Measurements from ENCODE around the gene CAMTA1.

CAMTA1 gene

DNA sequence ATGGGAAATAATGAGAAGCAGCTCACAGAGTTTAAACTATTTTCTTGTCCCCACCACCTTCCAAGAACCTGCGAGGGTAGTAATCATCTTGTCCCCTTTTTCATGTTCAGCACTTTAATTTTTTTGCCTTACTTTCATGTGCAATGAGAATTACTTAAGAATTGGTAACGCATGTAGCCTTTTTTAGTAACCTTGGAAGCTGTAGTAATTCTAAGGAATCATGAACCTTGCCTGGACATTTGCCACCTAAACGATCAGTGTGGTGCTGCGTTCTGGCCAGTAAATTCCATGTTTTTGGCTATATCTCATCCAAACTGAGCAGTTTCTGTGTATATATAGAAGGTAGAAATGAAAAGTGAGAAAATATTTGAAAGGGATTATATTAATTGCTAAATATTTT, 981.9 kb downstream of the CAMTA1 start:
- Histone ChIP-seq H4K20me1 (ENCODE audit: low read depth, low read length) (no peaks in the 10 kb centered on the region), H3K36me3 (ENCODE audit: low read length) (no peaks in the 10 kb centered on the region), H3K27ac (ENCODE audit: low read depth, low read length) (no peak overlapping the region), H3K79me2 (ENCODE audit: insufficient read depth, low read length) (peaks cover 7% of the 10 kb centered on the region), H3K27me3 (ENCODE audit: low read length) (0 out of 2 replicates have a peak, but pooled peaks cover 2% of the 10 kb centered on the region), H3K9me3 (ENCODE audit: insufficient read depth, low read length) (no peaks in the 10 kb centered on the region), H3K9ac (ENCODE audit: low read length) (no peak overlapping the region), H3F3A (ENCODE audit: insufficient read depth) (no peaks in the 10 kb centered on the region), H3K4me2 (ENCODE audit: low read depth, low read length, poor library complexity, severe bottlenecking) (no peak overlapping the region), H3K9me2 (replicated peaks; ENCODE audit: insufficient read depth, low read length) (no peaks in the 10 kb centered on the region), H3K4me3 (ENCODE audit: insufficient read depth, low read length, poor library complexity, severe bottlenecking) (no peak overlapping the region), H2AFZ (ENCODE audit: low read depth, low read length, severe bottlenecking) (peak overlapping the region; percentile 46)
- TF ChIP-seq, protein P1, sequence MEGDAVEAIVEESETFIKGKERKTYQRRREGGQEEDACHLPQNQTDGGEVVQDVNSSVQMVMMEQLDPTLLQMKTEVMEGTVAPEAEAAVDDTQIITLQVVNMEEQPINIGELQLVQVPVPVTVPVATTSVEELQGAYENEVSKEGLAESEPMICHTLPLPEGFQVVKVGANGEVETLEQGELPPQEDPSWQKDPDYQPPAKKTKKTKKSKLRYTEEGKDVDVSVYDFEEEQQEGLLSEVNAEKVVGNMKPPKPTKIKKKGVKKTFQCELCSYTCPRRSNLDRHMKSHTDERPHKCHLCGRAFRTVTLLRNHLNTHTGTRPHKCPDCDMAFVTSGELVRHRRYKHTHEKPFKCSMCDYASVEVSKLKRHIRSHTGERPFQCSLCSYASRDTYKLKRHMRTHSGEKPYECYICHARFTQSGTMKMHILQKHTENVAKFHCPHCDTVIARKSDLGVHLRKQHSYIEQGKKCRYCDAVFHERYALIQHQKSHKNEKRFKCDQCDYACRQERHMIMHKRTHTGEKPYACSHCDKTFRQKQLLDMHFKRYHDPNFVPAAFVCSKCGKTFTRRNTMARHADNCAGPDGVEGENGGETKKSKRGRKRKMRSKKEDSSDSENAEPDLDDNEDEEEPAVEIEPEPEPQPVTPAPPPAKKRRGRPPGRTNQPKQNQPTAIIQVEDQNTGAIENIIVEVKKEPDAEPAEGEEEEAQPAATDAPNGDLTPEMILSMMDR (IDR thresholded peaks at IDR 0.05; ENCODE audit: insufficient read depth, low read length, poor library complexity, severe bottlenecking), result no peak
- no peak for TF ChIP-seq EZH2phosphoT487 (conservative IDR thresholded peaks at IDR 0.05; ENCODE audit: low read length)

DNA sequence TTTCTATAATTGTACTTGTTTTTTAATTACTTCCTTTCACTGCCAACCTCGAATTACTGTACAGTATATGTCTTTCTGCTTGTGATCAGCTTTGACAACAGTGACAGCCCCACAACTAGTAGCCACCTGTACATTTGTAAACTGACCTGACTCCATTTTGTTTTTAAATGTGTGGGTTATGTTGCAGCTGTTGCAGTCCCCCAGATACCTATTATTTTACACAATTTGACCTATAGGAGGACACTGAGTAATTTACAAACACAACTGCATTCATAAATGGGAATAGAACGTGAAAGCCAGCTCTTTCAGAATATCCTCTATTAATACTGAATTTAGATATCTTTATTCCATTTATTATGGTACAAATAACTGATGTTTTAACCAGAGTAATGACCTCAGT, 983.3 kb downstream of the CAMTA1 start:
- H4K20me1 ChIP-seq (ENCODE audit: low read depth, low read length), result no peaks in the 10 kb centered on the region
- no peak for TF ChIP-seq EZH2phosphoT487 (conservative IDR thresholded peaks at IDR 0.05; ENCODE audit: low read length)
- TF ChIP-seq, protein P1 (IDR thresholded peaks at IDR 0.05; ENCODE audit: insufficient read depth, low read length, poor library complexity, severe bottlenecking), result no peak
- H3K4me2 ChIP-seq (ENCODE audit: low read depth, low read length, poor library complexity, severe bottlenecking), result no peak overlapping the region
- H3K79me2 ChIP-seq (ENCODE audit: insufficient read depth, low read length), result peaks cover 9% of the 10 kb centered on the region
- 0 out of 2 replicates have a peak, but pooled peaks cover 2% of the 10 kb centered on the region for H3K27me3 ChIP-seq (ENCODE audit: low read length)
- no peak overlapping the region for H3K27ac ChIP-seq (ENCODE audit: low read depth, low read length)
- H2AFZ ChIP-seq (ENCODE audit: low read depth, low read length, severe bottlenecking), result no peak overlapping the region
- H3K9me3 ChIP-seq (ENCODE audit: insufficient read depth, low read length), result no peaks in the 10 kb centered on the region
- H3K9me2 ChIP-seq (replicated peaks; ENCODE audit: insufficient read depth, low read length), result no peaks in the 10 kb centered on the region
- H3F3A ChIP-seq (ENCODE audit: insufficient read depth), result no peaks in the 10 kb centered on the region
- H3K36me3 ChIP-seq (ENCODE audit: low read length), result no peaks in the 10 kb centered on the region
- H3K9ac ChIP-seq (ENCODE audit: low read length), result no peak overlapping the region
- H3K4me3 ChIP-seq (ENCODE audit: insufficient read depth, low read length, poor library complexity, severe bottlenecking), result no peak overlapping the region

DNA sequence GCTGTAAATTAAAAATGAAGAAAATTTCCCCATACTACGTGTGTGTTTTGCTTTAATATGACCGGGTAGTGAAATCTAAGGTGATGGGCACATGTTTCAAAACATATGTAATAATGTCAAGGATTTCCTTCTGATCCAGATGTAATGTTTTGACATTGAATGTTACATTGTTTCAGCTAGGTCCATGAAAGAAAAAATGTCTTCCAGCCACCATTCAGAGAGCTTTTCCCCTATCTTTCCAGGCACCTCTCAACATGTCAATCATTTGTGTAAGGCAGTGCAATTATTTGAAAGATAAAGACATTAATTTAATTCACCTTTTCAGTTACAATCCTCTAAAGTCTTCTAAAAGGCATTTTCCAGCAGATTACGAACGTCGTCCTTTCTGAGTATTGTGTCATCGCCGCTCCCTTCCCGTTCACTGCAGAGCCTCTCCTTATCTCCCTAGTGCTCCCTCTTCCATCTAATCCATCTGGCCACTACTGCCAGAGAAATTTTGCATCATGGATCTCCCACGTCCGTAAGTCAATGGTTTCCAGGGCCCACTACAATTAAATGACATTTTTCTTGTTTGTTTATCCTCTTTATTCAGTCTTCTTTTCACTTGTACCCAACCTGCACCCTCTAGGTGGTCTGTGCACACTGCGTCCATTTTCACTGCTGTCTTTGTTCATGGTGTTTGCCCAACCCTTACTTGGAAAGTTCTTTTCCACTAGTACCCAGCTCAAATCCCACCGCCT, 984.6 kb downstream of the CAMTA1 start:
- no peaks in the 10 kb centered on the region for H3K9me3 ChIP-seq (ENCODE audit: insufficient read depth, low read length)
- H3K27ac ChIP-seq (ENCODE audit: low read depth, low read length), result no peak overlapping the region
- TF ChIP-seq EZH2phosphoT487 (conservative IDR thresholded peaks at IDR 0.05; ENCODE audit: low read length), result no peak
- TF ChIP-seq, protein P1 (IDR thresholded peaks at IDR 0.05; ENCODE audit: insufficient read depth, low read length, poor library complexity, severe bottlenecking), result no peak
- H3K36me3 ChIP-seq (ENCODE audit: low read length), result 0 out of 2 replicates have a peak, but pooled peaks cover 3% of the 10 kb centered on the region
- H3K79me2 ChIP-seq (ENCODE audit: insufficient read depth, low read length), result peaks cover 9% of the 10 kb centered on the region
- H2AFZ ChIP-seq (ENCODE audit: low read depth, low read length, severe bottlenecking), result no peak overlapping the region
- H3F3A ChIP-seq (ENCODE audit: insufficient read depth), result no peaks in the 10 kb centered on the region
- no peak overlapping the region for H3K4me2 ChIP-seq (ENCODE audit: low read depth, low read length, poor library complexity, severe bottlenecking)
- H3K9me2 ChIP-seq (replicated peaks; ENCODE audit: insufficient read depth, low read length), result no peaks in the 10 kb centered on the region
- H3K27me3 ChIP-seq (ENCODE audit: low read length), result 0 out of 2 replicates have a peak, but pooled peaks cover 2% of the 10 kb centered on the region
- H4K20me1 ChIP-seq (ENCODE audit: low read depth, low read length), result no peaks in the 10 kb centered on the region
- H3K9ac ChIP-seq (ENCODE audit: low read length), result no peak overlapping the region
- H3K4me3 ChIP-seq (ENCODE audit: insufficient read depth, low read length, poor library complexity, severe bottlenecking), result no peak overlapping the region

Data from SU-DHL-6 (cell line).